ENCODE results near the gene FAM200A.

Gene FAM200A

GRCh38 chr7:99498546-99498944, 53.4 kb downstream of the FAM200A start:
- H3K36me3 ChIP-seq (ENCODE audit: control insufficient read depth, insufficient read depth, low read length), result peaks cover 16% of the 10 kb centered on the region
- peak overlapping the region; percentile 91 for H3K4me3 ChIP-seq (ENCODE audit: low read depth, low read length)
- no peaks in the 10 kb centered on the region for H3K27me3 ChIP-seq (ENCODE audit: control insufficient read depth, insufficient read depth, low read length)
- H3K4me1 ChIP-seq (ENCODE audit: control insufficient read depth, insufficient read depth, low read length), result no peaks in the 10 kb centered on the region
- peaks cover 3% of the 10 kb centered on the region for H3K9me3 ChIP-seq (ENCODE audit: control insufficient read depth, insufficient read depth, low read length)
- H3K9ac ChIP-seq (ENCODE audit: low read depth, low read length), result peak overlapping the region; percentile 9

GRCh38 chr7:99497766-99498545, 54.0 kb downstream of the FAM200A start:
- H3K36me3 ChIP-seq (ENCODE audit: control insufficient read depth, insufficient read depth, low read length), result peaks cover 16% of the 10 kb centered on the region
- H3K4me3 ChIP-seq (ENCODE audit: low read depth, low read length), result peak overlapping the region; percentile 91
- peaks cover 3% of the 10 kb centered on the region for H3K9me3 ChIP-seq (ENCODE audit: control insufficient read depth, insufficient read depth, low read length)
- no peaks in the 10 kb centered on the region for H3K4me1 ChIP-seq (ENCODE audit: control insufficient read depth, insufficient read depth, low read length)
- no peak overlapping the region for H3K9ac ChIP-seq (ENCODE audit: low read depth, low read length)
- H3K27me3 ChIP-seq (ENCODE audit: control insufficient read depth, insufficient read depth, low read length), result no peaks in the 10 kb centered on the region

Data from iPS-15b (cell line).